Measurements from ENCODE around the gene NECTIN4. TPM values are rescaled to one million over a fixed set of nuclear protein-coding genes. Genes with fewer than 3 reads are reported as not detected.

Gene NECTIN4
- total RNA-seq, 1 donor from 2014 or later = 0.05 TPM

GRCh38 chr1:161082996-161083747 lies 6.2 kb downstream of the NECTIN4 start:
- intact Hi-C loops (cut with micrococcal nuclease) = no loop called here
- no peak overlapping the region for H3K4me3 Mint-ChIP-seq
- no peaks in the 10 kb centered on the region for H3K27me3 Mint-ChIP-seq
- H3K9me3 Mint-ChIP-seq = no peaks in the 10 kb centered on the region
- no peaks in the 10 kb centered on the region for H3K36me3 Mint-ChIP-seq (ENCODE audit: low read depth)
- DNase-seq = no peak
- no peak overlapping the region for H3K27ac Mint-ChIP-seq
- H3K4me1 Mint-ChIP-seq = peaks cover 14% of the 10 kb centered on the region

- Mint-ChIP-seq H3K4me3 (no peak overlapping the region), H3K9me3 (no peaks in the 10 kb centered on the region), H3K27me3 (no peaks in the 10 kb centered on the region), H3K27ac (no peak overlapping the region), H3K36me3 (ENCODE audit: low read depth) (no peaks in the 10 kb centered on the region), H3K4me1 (peaks cover 9% of the 10 kb centered on the region)
- DNase-seq = no peak
- intact Hi-C loops (cut with micrococcal nuclease) = no loop called here
Observed at GRCh38 chr1:161082483-161082882, 6.9 kb downstream of the NECTIN4 start.

GRCh38 chr1:161081519-161081918 lies 7.8 kb downstream of the NECTIN4 start:
- intact Hi-C loops (cut with micrococcal nuclease) = no loop called here
- Mint-ChIP-seq H3K27me3 (no peaks in the 10 kb centered on the region), H3K4me1 (peaks cover 8% of the 10 kb centered on the region), H3K4me3 (no peak overlapping the region), H3K27ac (no peak overlapping the region), H3K36me3 (ENCODE audit: low read depth) (no peaks in the 10 kb centered on the region), H3K9me3 (no peaks in the 10 kb centered on the region)
- no peak for DNase-seq

GRCh38 chr1:161080441-161081405 lies 8.6 kb downstream of the NECTIN4 start:
- Mint-ChIP-seq H3K27me3 (no peaks in the 10 kb centered on the region), H3K9me3 (no peaks in the 10 kb centered on the region), H3K4me3 (no peak overlapping the region), H3K4me1 (peaks cover 8% of the 10 kb centered on the region), H3K36me3 (ENCODE audit: low read depth) (no peaks in the 10 kb centered on the region), H3K27ac (no peak overlapping the region)
- no peak for DNase-seq
- intact Hi-C loops (cut with micrococcal nuclease) = no loop called here

DNA sequence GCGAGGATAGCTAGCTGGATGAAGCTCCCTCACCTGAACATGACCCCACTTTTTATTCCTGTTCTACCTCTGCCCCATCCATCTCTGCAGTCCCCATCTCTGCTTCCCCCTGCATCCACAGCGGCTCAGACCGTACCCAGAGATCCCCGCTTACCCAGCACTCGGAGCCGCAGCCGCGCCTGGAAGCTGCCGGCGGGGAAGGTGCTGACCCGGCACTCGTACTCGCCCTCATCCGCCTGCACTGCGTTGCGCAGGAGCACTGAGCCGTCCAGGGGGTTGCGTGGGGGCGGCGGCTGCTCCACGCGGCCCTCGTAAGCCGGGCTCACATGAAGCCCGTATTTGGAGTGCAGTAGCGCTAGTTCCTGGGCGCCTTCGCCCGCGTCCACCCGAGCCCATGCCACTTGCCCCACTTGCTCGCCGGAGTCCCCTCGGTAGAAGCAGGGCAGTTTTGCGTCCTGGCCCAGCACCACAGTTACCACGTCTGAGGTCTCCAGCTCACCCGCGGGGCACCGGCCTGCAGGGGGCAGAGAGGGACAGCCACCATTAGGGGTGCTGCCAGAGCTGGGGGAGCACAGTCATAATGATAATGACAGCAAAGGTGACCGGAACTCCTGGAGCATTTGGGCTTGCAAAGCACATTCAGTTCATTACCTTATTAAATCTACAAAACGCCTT lies 9.8 kb downstream of the NECTIN4 start:
- H3K4me3 Mint-ChIP-seq = no peak overlapping the region
- intact Hi-C loops (cut with micrococcal nuclease) = no loop called here

DNA sequence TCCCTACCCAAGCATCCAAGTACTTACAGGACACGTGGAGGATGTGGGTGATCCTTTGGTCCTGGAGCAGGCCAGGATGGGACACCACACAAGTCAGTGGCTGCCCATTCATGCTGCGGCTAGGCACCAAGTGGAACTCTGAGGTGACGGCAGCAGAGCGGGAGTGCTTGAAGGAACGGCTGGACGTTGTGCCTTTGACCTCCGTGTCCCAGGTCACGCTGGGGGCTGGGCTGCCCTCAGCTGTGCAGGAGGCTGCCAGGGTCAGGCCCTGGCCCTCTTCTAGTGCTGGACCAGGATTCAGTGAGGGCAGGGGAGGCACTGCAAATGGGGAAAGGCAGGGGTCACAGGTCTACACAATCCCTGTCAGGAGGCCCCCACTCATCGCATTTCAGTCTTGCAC lies 11.9 kb downstream of the NECTIN4 start:
- intact Hi-C loops (cut with micrococcal nuclease) = no loop called here
- Mint-ChIP-seq H3K36me3 (ENCODE audit: low read depth) (no peaks in the 10 kb centered on the region), H3K4me3 (no peak overlapping the region), H3K9me3 (no peaks in the 10 kb centered on the region), H3K4me1 (peaks cover 17% of the 10 kb centered on the region), H3K27me3 (no peaks in the 10 kb centered on the region), H3K27ac (no peak overlapping the region)
- DNase-seq = no peak

More for the DNA sequence above, 9.8 kb downstream of the NECTIN4 start:
- Mint-ChIP-seq H3K9me3 (no peaks in the 10 kb centered on the region), H3K36me3 (ENCODE audit: low read depth) (no peaks in the 10 kb centered on the region), H3K27ac (no peak overlapping the region), H3K27me3 (no peaks in the 10 kb centered on the region), H3K4me1 (peaks cover 11% of the 10 kb centered on the region)
- DNase-seq = no peak

DNA sequence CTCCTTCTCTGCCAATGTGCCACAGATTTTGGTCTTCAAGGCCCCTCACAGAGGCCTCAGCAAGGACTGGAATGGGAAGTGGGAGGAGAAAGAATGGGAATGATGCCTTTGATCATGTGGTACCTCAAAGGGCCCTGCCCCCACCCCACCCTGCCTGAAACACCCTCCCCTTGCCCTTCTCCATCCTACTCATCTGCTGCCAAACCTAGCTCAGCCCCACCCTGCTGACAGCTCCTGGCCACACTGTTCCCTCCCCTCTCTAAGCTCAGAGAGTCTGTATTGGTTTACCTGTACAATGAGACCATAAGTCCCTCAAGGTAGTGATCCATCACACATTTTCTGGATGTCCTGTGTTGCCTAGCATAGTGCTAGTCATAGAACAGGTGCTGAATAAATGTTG lies 12.9 kb downstream of the NECTIN4 start:
- H3K27ac Mint-ChIP-seq = no peak overlapping the region
- no peak overlapping the region for H3K4me3 Mint-ChIP-seq
- H3K9me3 Mint-ChIP-seq = no peaks in the 10 kb centered on the region
- H3K27me3 Mint-ChIP-seq = no peaks in the 10 kb centered on the region
- H3K4me1 Mint-ChIP-seq = peaks cover 21% of the 10 kb centered on the region
- no peaks in the 10 kb centered on the region for H3K36me3 Mint-ChIP-seq (ENCODE audit: low read depth)
- DNase-seq = no peak
- intact Hi-C loops (cut with micrococcal nuclease) = no loop called here

- intact Hi-C loops (cut with micrococcal nuclease) = no loop called here
- H3K27me3 Mint-ChIP-seq = no peaks in the 10 kb centered on the region
- no peaks in the 10 kb centered on the region for H3K9me3 Mint-ChIP-seq
- no peak overlapping the region for H3K27ac Mint-ChIP-seq
- no peak overlapping the region for H3K4me3 Mint-ChIP-seq
- peaks cover 29% of the 10 kb centered on the region for H3K4me1 Mint-ChIP-seq
- DNase-seq = no peak
- no peaks in the 10 kb centered on the region for H3K36me3 Mint-ChIP-seq (ENCODE audit: low read depth)
Observed at GRCh38 chr1:161074676-161075368, 14.5 kb downstream of the NECTIN4 start.

GRCh38 chr1:161073474-161074121 lies 15.8 kb downstream of the NECTIN4 start:
- H3K27ac Mint-ChIP-seq = peak overlapping the region; percentile 63
- intact Hi-C loops (cut with micrococcal nuclease) = no loop called here

GRCh38 chr1:161072751-161073449 lies 16.5 kb downstream of the NECTIN4 start:
- Mint-ChIP-seq H3K27ac (peak overlapping the region; percentile 63), H3K9me3 (no peaks in the 10 kb centered on the region)
- intact Hi-C loops (cut with micrococcal nuclease) = loop anchor here (1.0 kb wide), 1 partner anchor 24 kb away; no protein-coding TSS in a partner anchor

More at GRCh38 chr1:161073474-161074121, 15.8 kb downstream of the NECTIN4 start:
- Mint-ChIP-seq H3K36me3 (ENCODE audit: low read depth) (peaks cover 4% of the 10 kb centered on the region), H3K27me3 (no peaks in the 10 kb centered on the region), H3K4me1 (peaks cover 35% of the 10 kb centered on the region), H3K9me3 (no peaks in the 10 kb centered on the region), H3K4me3 (no peak overlapping the region)
- DNase-seq = no peak

DNA sequence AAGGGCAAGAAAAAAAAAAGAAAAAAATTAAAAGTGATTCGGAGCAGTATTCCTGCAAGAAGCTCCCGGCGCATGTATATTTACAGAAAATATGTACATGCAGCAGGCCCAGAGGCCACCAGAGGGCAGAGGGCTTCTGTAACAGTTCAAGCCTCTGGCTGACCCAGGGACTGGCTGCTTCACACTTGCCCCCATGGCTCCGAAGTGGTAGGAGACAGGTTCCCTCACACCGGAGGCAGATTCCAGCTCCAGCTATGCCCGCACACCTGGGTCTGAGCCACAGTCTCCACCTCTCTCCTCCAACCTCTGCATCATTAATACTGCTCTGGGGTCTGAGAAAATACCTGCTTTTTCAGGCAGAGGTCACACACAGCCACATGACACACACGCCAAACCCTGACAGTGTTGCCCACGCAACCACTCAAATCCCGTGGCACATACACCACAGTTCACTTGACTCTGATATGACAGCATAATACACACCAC lies 17.4 kb downstream of the NECTIN4 start:
- no peak overlapping the region for H3K4me3 Mint-ChIP-seq
- peaks cover 47% of the 10 kb centered on the region for H3K4me1 Mint-ChIP-seq
- intact Hi-C loops (cut with micrococcal nuclease) = loop anchor here (1.0 kb wide), 1 partner anchor 25 kb away; no protein-coding TSS in a partner anchor
- no peaks in the 10 kb centered on the region for H3K9me3 Mint-ChIP-seq
- no peaks in the 10 kb centered on the region for H3K27me3 Mint-ChIP-seq
- peak; percentile 86 for DNase-seq
- peak overlapping the region; percentile 69 for H3K27ac Mint-ChIP-seq
- H3K36me3 Mint-ChIP-seq (ENCODE audit: low read depth) = peaks cover 15% of the 10 kb centered on the region

More at GRCh38 chr1:161072751-161073449, 16.5 kb downstream of the NECTIN4 start:
- Mint-ChIP-seq H3K27me3 (no peaks in the 10 kb centered on the region), H3K4me1 (peaks cover 39% of the 10 kb centered on the region), H3K4me3 (no peak overlapping the region), H3K36me3 (ENCODE audit: low read depth) (peaks cover 10% of the 10 kb centered on the region)
- DNase-seq = no peak

- no peak for DNase-seq
- H3K4me3 Mint-ChIP-seq = peak overlapping the region; percentile 47
- H3K27ac Mint-ChIP-seq = peak overlapping the region; percentile 81
- H3K36me3 Mint-ChIP-seq (ENCODE audit: low read depth) = peaks cover 21% of the 10 kb centered on the region
- H3K9me3 Mint-ChIP-seq = no peaks in the 10 kb centered on the region
- H3K4me1 Mint-ChIP-seq = peaks cover 53% of the 10 kb centered on the region
- no peaks in the 10 kb centered on the region for H3K27me3 Mint-ChIP-seq
- intact Hi-C loops (cut with micrococcal nuclease) = loop anchor here (1.0 kb wide), 1 partner anchor 22 kb away; no protein-coding TSS in a partner anchor
Observed at GRCh38 chr1:161070761-161071160, 18.6 kb downstream of the NECTIN4 start.

All from activated CD4-positive, alpha-beta T cell treated with anti-CD3 and anti-CD28 coated beads, Interleukin-2, amount 10 ng/mL, durations not matched to agents 24 days and 14 days (primary cell).